Esophagus squamous epithelium (tissue), 4 donors: Measurements from ENCODE around the gene FAM237B.

Source experiments
- POLR2A ChIP-seq, 4 donors: fragments of 450-650 bp; IDR thresholded peaks; one replicate each; pipeline ENCODE4 v1.6.1; 2017; ENCODE audit warnings: antibody characterized with exemption in 4 of 4, mild to moderate bottlenecking in 4 of 4, moderate library complexity in 3 of 4
- TF ChIP-seq, protein P1 (sequence below), 6 experiments: fragments of 450-650 bp in 4 of 6; fragments of 200-600 bp in 2 of 6; sonication (generic) in 2 of 6; IDR thresholded peaks; one replicate each; pipeline ENCODE4 v1.5.1; 2016 to 2019; ENCODE audit warnings: antibody characterized with exemption in 6 of 6, mild to moderate bottlenecking in 4 of 6, moderate library complexity in 4 of 6

GRCh38 chr7:90288154-90288553 is 33.0 kb downstream of the FAM237B start:
- TF ChIP-seq, protein P1, sequence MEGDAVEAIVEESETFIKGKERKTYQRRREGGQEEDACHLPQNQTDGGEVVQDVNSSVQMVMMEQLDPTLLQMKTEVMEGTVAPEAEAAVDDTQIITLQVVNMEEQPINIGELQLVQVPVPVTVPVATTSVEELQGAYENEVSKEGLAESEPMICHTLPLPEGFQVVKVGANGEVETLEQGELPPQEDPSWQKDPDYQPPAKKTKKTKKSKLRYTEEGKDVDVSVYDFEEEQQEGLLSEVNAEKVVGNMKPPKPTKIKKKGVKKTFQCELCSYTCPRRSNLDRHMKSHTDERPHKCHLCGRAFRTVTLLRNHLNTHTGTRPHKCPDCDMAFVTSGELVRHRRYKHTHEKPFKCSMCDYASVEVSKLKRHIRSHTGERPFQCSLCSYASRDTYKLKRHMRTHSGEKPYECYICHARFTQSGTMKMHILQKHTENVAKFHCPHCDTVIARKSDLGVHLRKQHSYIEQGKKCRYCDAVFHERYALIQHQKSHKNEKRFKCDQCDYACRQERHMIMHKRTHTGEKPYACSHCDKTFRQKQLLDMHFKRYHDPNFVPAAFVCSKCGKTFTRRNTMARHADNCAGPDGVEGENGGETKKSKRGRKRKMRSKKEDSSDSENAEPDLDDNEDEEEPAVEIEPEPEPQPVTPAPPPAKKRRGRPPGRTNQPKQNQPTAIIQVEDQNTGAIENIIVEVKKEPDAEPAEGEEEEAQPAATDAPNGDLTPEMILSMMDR (IDR thresholded peaks at IDR 0.05), result no peak
- TF ChIP-seq POLR2A (IDR thresholded peaks at IDR 0.05), result no peak
